ENCODE data around the gene FCHSD1.

- TF ChIP-seq CTCF (IDR thresholded peaks at IDR 0.05), result peak; percentile 98
- no peak for TF ChIP-seq EZH2 (IDR thresholded peaks at IDR 0.05; ENCODE audit: borderline replicate concordance, insufficient read depth, low read depth, low read length, poor library complexity, severe bottlenecking)
These were observed 40.8 kb upstream of the FCHSD1 start for GRCh38 chr5:141691867-141692532.

All from B cell (primary cell).